Kidney (tissue), 14 donors: ENCODE measurements around the gene NPAS3. TPM values are rescaled to one million over a fixed set of nuclear protein-coding genes. Genes with fewer than 3 reads are reported as not detected.

Source experiments
- DNase-seq, 5 donors: peaks; one replicate each; pipeline ENCODE4 v3.0.0-alpha.2; 2013 to 2020
- FAIRE-seq: peaks from 2 replicates; lab custom pipeline; 2012; peaks lifted over from hg19 to GRCh38; lab: Jason Lieb, UNC
- H3K27ac ChIP-seq, 2 donors: one replicate each; pipeline ENCODE4 v1.7.0; 2013; ENCODE audit warnings: low read depth in 2 of 2, low read length in 2 of 2, inconsistent platforms in 1 of 2
- H3K27me3 ChIP-seq: one replicate; pipeline ENCODE4 v1.7.1; 2013; ENCODE audit warnings: low read length, inconsistent platforms; ENCODE audit not compliant: control insufficient read depth, insufficient read depth
- H3K36me3 ChIP-seq, 3 donors: one replicate each; pipeline versions ENCODE4 v1.7.0 to v1.7.1; 2013; ENCODE audit warnings: low read length in 3 of 3, control low read depth in 1 of 3, inconsistent platforms in 1 of 3; ENCODE audit not compliant: insufficient read depth in 3 of 3, control insufficient read depth in 2 of 3
- H3K4me1 ChIP-seq, 3 donors: one replicate each; pipeline versions ENCODE4 v1.7.0 to v1.7.1; 2013; ENCODE audit warnings: low read length in 3 of 3, inconsistent platforms in 1 of 3, low read depth in 1 of 3; ENCODE audit not compliant: control insufficient read depth in 2 of 3, insufficient read depth in 2 of 3
- H3K4me3 ChIP-seq, 3 donors: one replicate each; pipeline versions ENCODE4 v1.7.0 to v1.8.1; 2013; ENCODE audit warnings: low read length in 3 of 3, control low read depth in 1 of 3, inconsistent platforms in 1 of 3
- H3K9ac ChIP-seq, 3 donors: one replicate each; pipeline versions ENCODE4 v1.7.0 to v1.7.1; 2013; ENCODE audit warnings: low read length in 3 of 3, control low read depth in 1 of 3, inconsistent platforms in 1 of 3
- H3K9me3 ChIP-seq, 3 donors: one replicate each; pipeline versions ENCODE4 v1.7.0 to v1.7.1; 2013; ENCODE audit warnings: low read length in 3 of 3, control low read depth in 1 of 3, inconsistent platforms in 1 of 3; ENCODE audit not compliant: control insufficient read depth in 2 of 3, insufficient read depth in 1 of 3
- CTCF ChIP-seq: IDR thresholded peaks from 3 replicates; pipeline ENCODE4 v1.5.1; 2012; ENCODE audit warnings: mild to moderate bottlenecking, moderate library complexity, borderline replicate concordance; ENCODE audit not compliant: insufficient read depth; ENCODE audit errors: extremely low read depth
- intact Hi-C: fragments of 100-400 bp; cut with DNase I; formaldehyde crosslinking; loops from one replicate; pipeline ENCODE4 v1.11.1; 2022
- polyA plus RNA-seq: library from polyadenylated mRNA; stranded (reverse); fragments of 350-450 nt; fragmentation: Illumina TruSeq; extraction: RNeasy Lipid Tissue Mini Kit (QIAGEN cat#74804); gene quantifications from one replicate; pipeline ENCODE4 v1.2.3, GENCODE V29; 2014; ENCODE audit warnings: low read depth, low replicate concordance; ENCODE audit not compliant: insufficient read depth
- total RNA-seq: library from RNA; stranded (reverse); fragmentation: NEBNext Ultra II Directional; extraction: Animal tissue kit (Norgen Biotek cat#: 25700); gene quantifications from one replicate; pipeline ENCODE4 v1.2.1, GENCODE V29; 2021
- donor health status: control.
- donor health status: control.
- donor health status: control.
- donor health status: control.
- donor health status: control.
- donor health status: DM: yes; HTN: yes; CAD: no.
- donor health status: Normal renal cell carcinoma (clear cell type).

The NPAS3 gene
- total and polyA plus RNA-seq, 2 donors from 2014 or later = 0.82 to 5.0 TPM

GRCh38 chr14:33454022-33454595 is 515.4 kb downstream of the NPAS3 start:
- FAIRE-seq (no peak), DNase-seq (no peak)
- H3K27ac ChIP-seq = no peak overlapping the region
- no peak for TF ChIP-seq CTCF
- H3K27me3 ChIP-seq = no peaks in the 10 kb centered on the region
- intact Hi-C loops = no loop called here
- H3K9ac ChIP-seq = no peak overlapping the region
- H3K4me3 ChIP-seq = no peak overlapping the region
- H3K9me3 ChIP-seq = no peaks in the 10 kb centered on the region
- no peaks in the 10 kb centered on the region for H3K36me3 ChIP-seq
- no peaks in the 10 kb centered on the region for H3K4me1 ChIP-seq

GRCh38 chr14:33454707-33455106 is 516.0 kb downstream of the NPAS3 start:
- Histone ChIP-seq H3K4me3 (no peak overlapping the region), H3K36me3 (no peaks in the 10 kb centered on the region), H3K27me3 (no peaks in the 10 kb centered on the region), H3K4me1 (no peaks in the 10 kb centered on the region), H3K9ac (no peak overlapping the region), H3K9me3 (no peaks in the 10 kb centered on the region), H3K27ac (no peak overlapping the region)
- DNase-seq (no peak), FAIRE-seq (no peak)
- TF ChIP-seq CTCF = no peak
- intact Hi-C loops = no loop called here

GRCh38 chr14:33455654-33456345 is 517.1 kb downstream of the NPAS3 start:
- Histone ChIP-seq H3K4me1 (no peaks in the 10 kb centered on the region), H3K9me3 (no peaks in the 10 kb centered on the region)

More at GRCh38 chr14:33455654-33456345, 517.1 kb downstream of the NPAS3 start:
- TF ChIP-seq CTCF = no peak
- DNase-seq (no peak), FAIRE-seq (no peak)
- H3K9ac ChIP-seq = no peak overlapping the region
- no peaks in the 10 kb centered on the region for H3K36me3 ChIP-seq
- intact Hi-C loops = no loop called here
- H3K27me3 ChIP-seq = no peaks in the 10 kb centered on the region
- no peak overlapping the region for H3K4me3 ChIP-seq
- H3K27ac ChIP-seq = no peak overlapping the region
